Gastrocnemius medialis (tissue), 4 donors: Measurements from ENCODE around the gene STAC2. TPM values are rescaled to one million over a fixed set of nuclear protein-coding genes. Genes with fewer than 3 reads are reported as not detected.

Experiments
- ATAC-seq, 2 donors: fragments of 150-250 bp; one replicate each; pipeline ENCODE4 v1.9.1; 2016
- DNase-seq, 2 donors: peaks; one replicate each; pipeline ENCODE4 v3.0.0-alpha.2; 2019
- H3K27ac ChIP-seq, 4 donors: fragments of 200-600 bp; sonication (generic); 1 replicate in 1 of 4; 2 replicates in 3 of 4; pipeline ENCODE4 v1.5.1; 2016 to 2018; ENCODE audit warnings: mild to moderate bottlenecking in 2 of 4, moderate library complexity in 1 of 4
- H3K27me3 ChIP-seq, 3 donors: fragments of 200-600 bp; sonication (generic) in 2 of 3; 1 replicate in 1 of 3; 2 replicates in 2 of 3; pipeline versions ENCODE4 v1.5.1 to v1.6.0; 2016 to 2019; ENCODE audit warnings: mild to moderate bottlenecking in 1 of 3, moderate library complexity in 1 of 3
- H3K36me3 ChIP-seq, 2 donors: fragments of 200-600 bp; sonication (generic) in 1 of 2; one replicate each; pipeline ENCODE4 v1.5.1; 2017 to 2018
- H3K4me1 ChIP-seq, 2 donors: fragments of 200-600 bp; sonication (generic) in 1 of 2; one replicate each; pipeline ENCODE4 v1.5.1; 2016 to 2017; ENCODE audit warnings: mild to moderate bottlenecking in 2 of 2
- H3K4me3 ChIP-seq, 4 donors: fragments of 200-600 bp; sonication (generic) in 3 of 4; 1 replicate in 1 of 4; 2 replicates in 3 of 4; pipeline ENCODE4 v1.5.1; 2016 to 2019; ENCODE audit warnings: mild to moderate bottlenecking in 2 of 4
- H3K9me3 ChIP-seq, 3 donors: fragments of 200-600 bp; sonication (generic) in 2 of 3; 1 replicate in 1 of 3; 2 replicates in 2 of 3; pipeline ENCODE4 v1.5.1; 2016 to 2019
- CTCF ChIP-seq, 5 experiments: fragments of 450-650 bp in 3 of 5; fragments of 200-600 bp in 2 of 5; sonication (generic) in 2 of 5; IDR thresholded peaks in 4 of 5; conservative IDR thresholded peaks in 1 of 5; 1 replicate in 4 of 5; 2 replicates in 1 of 5; pipeline ENCODE4 v1.5.1; 2016 to 2019; ENCODE audit warnings: antibody characterized with exemption in 5 of 5, mild to moderate bottlenecking in 3 of 5, moderate library complexity in 3 of 5
- POLR2A ChIP-seq, 2 donors: fragments of 450-650 bp; IDR thresholded peaks; one replicate each; pipeline ENCODE4 v1.6.1; 2017; ENCODE audit warnings: antibody characterized with exemption in 2 of 2, mild to moderate bottlenecking in 2 of 2, moderate library complexity in 2 of 2
- in situ Hi-C, 4 donors: fragments of 200-750 bp; cut with MboI; loops; one replicate each; pipeline versions ENCODE4 v1.15.0 to v1.8.0; 2017; ENCODE audit warnings: low sequenced_read_pairs in 4 of 4
- intact Hi-C: fragments of 100-400 bp; cut with DNase I; formaldehyde crosslinking; loops from one replicate; pipeline ENCODE4 v1.15.1; 2023; ENCODE audit warnings: low total_unique reads
- total RNA-seq, 4 donors: library from RNA; depleted of rRNA; stranded (reverse); fragments of >200 nt; gene quantifications; one replicate each; pipeline versions ENCODE4 v1.1.0 to v1.2.3, GENCODE V29; 2016

Gene STAC2
- total RNA-seq, 4 donors from 2014 or later = not detected

DNA sequence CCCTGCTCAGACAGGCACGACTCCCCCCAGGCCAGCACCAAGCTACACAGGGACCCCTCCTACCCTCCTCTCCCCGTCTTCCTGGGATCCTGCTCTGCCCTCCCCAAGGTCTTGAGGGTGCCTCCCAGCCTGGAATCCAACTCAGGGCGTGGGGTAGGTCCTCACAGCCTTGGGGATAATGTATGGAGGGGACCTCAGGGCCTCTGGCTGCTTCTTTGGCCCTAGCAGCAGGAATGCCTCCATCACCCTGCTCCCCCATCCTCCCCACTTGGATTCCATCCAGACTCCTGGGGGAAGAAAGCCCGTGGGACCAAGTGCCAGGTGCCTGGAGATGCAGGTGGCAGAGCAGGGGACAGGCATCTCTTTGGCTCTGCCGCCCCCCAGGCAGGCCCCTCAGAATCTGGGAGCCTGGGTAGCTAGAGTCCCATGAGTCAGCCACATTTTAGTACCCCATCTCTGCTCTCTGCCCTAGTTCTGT, 10.7 kb upstream of the STAC2 start:
- H3K36me3 ChIP-seq = no peaks in the 10 kb centered on the region

GRCh38 chr17:39235555-39236449, 10.1 kb upstream of the STAC2 start:
- no peak for TF ChIP-seq POLR2A (IDR thresholded peaks at IDR 0.05)
- TF ChIP-seq CTCF (IDR thresholded peaks at IDR 0.05 in 4 of 5, conservative IDR thresholded peaks at IDR 0.05 in 1 of 5) = peak; percentile 41 to 70 (median 49)
- ATAC-seq (peak; percentile 41 to 72), DNase-seq (no peak)
- Histone ChIP-seq H3K9me3 (no peaks in the 10 kb centered on the region), H3K4me3 (no peak overlapping the region), H3K36me3 (no peaks in the 10 kb centered on the region), H3K27ac (no peak overlapping the region), H3K4me1 (peaks cover 7 to 14% of the 10 kb centered on the region in 2 donors), H3K27me3 (peaks cover 0 to 2% (median 0%) of the 10 kb centered on the region in 3 donors)
- intact Hi-C loops (no loop called here), in situ Hi-C loops (loop anchor here in 1 of 4 donors (10.0 kb wide), 1 partner anchor 71 kb away; the partner anchor contains the start of gene ARL5C)

More for the DNA sequence above, 10.7 kb upstream of the STAC2 start:
- no peak overlapping the region for H3K4me3 ChIP-seq
- H3K27me3 ChIP-seq = peaks cover 0 to 2% (median 0%) of the 10 kb centered on the region in 3 donors
- no peak overlapping the region for H3K27ac ChIP-seq
- H3K4me1 ChIP-seq = peaks cover 5 to 12% of the 10 kb centered on the region in 2 donors
- intact Hi-C loops (no loop called here), in situ Hi-C loops (loop anchor here in 1 of 4 donors (10.0 kb wide), 1 partner anchor 72 kb away; the partner anchor contains the start of gene ARL5C)
- no peaks in the 10 kb centered on the region for H3K9me3 ChIP-seq
- no peak for DNase-seq
- TF ChIP-seq POLR2A (IDR thresholded peaks at IDR 0.05) (no peak), CTCF (IDR thresholded peaks at IDR 0.05 in 4 of 5, conservative IDR thresholded peaks at IDR 0.05 in 1 of 5) (no peak)
- no peak for ATAC-seq

GRCh38 chr17:39231591-39232551, 6.1 kb upstream of the STAC2 start:
- Histone ChIP-seq H3K27ac (no peak overlapping the region), H3K27me3 (peaks cover 0 to 2% (median 0%) of the 10 kb centered on the region in 3 donors), H3K4me1 (peaks cover 16 to 19% of the 10 kb centered on the region in 2 donors), H3K9me3 (no peaks in the 10 kb centered on the region), H3K4me3 (peak overlapping the region in 2 of 4 donors; percentile 7 to 22), H3K36me3 (no peaks in the 10 kb centered on the region)
- ATAC-seq (peak; percentile 57 to 64), DNase-seq (peak in 1 of 2 donors; percentile 55)
- in situ Hi-C loops = loop anchor here in 1 of 4 donors (10.0 kb wide), 1 partner anchor 67 kb away; the partner anchor contains the start of gene ARL5C
- intact Hi-C loops = loop anchor here (1.0 kb wide), 1 partner anchor 25 kb away; no protein-coding TSS in a partner anchor
- no peak for TF ChIP-seq POLR2A (IDR thresholded peaks at IDR 0.05)
- peak; percentile 76 to 93 (median 91) for TF ChIP-seq CTCF (IDR thresholded peaks at IDR 0.05 in 4 of 5, conservative IDR thresholded peaks at IDR 0.05 in 1 of 5)

- Histone ChIP-seq H3K36me3 (no peaks in the 10 kb centered on the region), H3K27ac (no peak overlapping the region), H3K27me3 (peaks cover 2 to 5% (median 4%) of the 10 kb centered on the region in 3 donors), H3K4me1 (peaks cover 22 to 25% of the 10 kb centered on the region in 2 donors), H3K9me3 (no peaks in the 10 kb centered on the region), H3K4me3 (no peak overlapping the region)
- intact Hi-C loops (no loop called here), in situ Hi-C loops (loop anchor here in 1 of 4 donors (10.0 kb wide), 1 partner anchor 66 kb away; the partner anchor contains the start of gene ARL5C)
- DNase-seq = no peak
- ATAC-seq = no peak
- no peak for TF ChIP-seq CTCF (IDR thresholded peaks at IDR 0.05 in 4 of 5, conservative IDR thresholded peaks at IDR 0.05 in 1 of 5)
- TF ChIP-seq POLR2A (IDR thresholded peaks at IDR 0.05) = no peak
Observed at GRCh38 chr17:39231091-39231561, 5.4 kb upstream of the STAC2 start.
